22Rv1 (cell line): Measurements from ENCODE around the gene CDKN2D.

ENCODE experiments used
- ZFX ChIP-seq: fragments of 450-650 bp; IDR thresholded peaks from 2 replicates; pipeline ENCODE4 v1.6.1; 2017; ENCODE audit warnings: antibody characterized with exemption, borderline replicate concordance
- TF ChIP-seq, protein P1 (sequence below): fragments of 450-650 bp; IDR thresholded peaks from 2 replicates; pipeline ENCODE4 v1.5.1; 2017; ENCODE audit warnings: mild to moderate bottlenecking

DNA sequence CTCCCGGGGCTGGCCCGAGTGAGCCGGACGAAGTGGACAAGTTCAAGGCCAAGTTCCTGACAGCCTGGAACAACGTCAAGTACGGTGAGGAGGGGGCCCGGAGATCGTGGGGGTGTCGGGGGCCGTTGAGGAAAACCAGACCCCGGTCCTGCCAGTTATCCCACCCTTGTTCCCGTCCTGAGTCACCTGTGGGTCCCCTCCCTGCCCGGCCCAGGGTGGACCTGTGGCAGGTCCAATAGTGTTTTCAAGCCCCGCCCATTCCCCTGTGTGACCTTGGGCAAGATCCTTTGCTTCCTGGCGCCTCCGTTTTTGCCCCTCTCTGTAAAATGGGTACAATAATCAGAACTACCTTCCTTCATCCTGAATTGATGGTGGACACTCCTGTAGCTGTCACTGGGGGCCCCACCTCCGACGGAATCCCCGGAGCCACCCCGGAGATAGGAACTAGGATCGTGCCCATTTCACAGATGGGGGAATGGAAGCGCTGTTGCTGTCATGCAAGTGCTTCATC lies 24.5 kb downstream of the CDKN2D start:
- TF ChIP-seq, protein P1, sequence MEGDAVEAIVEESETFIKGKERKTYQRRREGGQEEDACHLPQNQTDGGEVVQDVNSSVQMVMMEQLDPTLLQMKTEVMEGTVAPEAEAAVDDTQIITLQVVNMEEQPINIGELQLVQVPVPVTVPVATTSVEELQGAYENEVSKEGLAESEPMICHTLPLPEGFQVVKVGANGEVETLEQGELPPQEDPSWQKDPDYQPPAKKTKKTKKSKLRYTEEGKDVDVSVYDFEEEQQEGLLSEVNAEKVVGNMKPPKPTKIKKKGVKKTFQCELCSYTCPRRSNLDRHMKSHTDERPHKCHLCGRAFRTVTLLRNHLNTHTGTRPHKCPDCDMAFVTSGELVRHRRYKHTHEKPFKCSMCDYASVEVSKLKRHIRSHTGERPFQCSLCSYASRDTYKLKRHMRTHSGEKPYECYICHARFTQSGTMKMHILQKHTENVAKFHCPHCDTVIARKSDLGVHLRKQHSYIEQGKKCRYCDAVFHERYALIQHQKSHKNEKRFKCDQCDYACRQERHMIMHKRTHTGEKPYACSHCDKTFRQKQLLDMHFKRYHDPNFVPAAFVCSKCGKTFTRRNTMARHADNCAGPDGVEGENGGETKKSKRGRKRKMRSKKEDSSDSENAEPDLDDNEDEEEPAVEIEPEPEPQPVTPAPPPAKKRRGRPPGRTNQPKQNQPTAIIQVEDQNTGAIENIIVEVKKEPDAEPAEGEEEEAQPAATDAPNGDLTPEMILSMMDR: no peak
- no peak for TF ChIP-seq ZFX
